GM18519 (cell line): Measurements from ENCODE around the gene SLC35E1.
"Not testable (repeated sequence)": the region's sequence is repeated elsewhere in the genome, so short reads cannot be mapped to it uniquely, and the experiment has no call there.

ENCODE experiments used
- ATAC-seq: cut with Tn5 transposase; IDR thresholded peaks from one replicate; pipeline ENCODE4 v1.9.1; 2021; ENCODE audit warnings: mild to moderate bottlenecking, moderate library complexity; ENCODE audit not compliant: unreplicated experiment, low FRiP score

Gene SLC35E1

GRCh38 chr19:16527334-16527935, 44.8 kb downstream of the SLC35E1 start:
- no peak for ATAC-seq

- ATAC-seq = no peak
These were observed 46.3 kb downstream of the SLC35E1 start for GRCh38 chr19:16525751-16526481.

DNA sequence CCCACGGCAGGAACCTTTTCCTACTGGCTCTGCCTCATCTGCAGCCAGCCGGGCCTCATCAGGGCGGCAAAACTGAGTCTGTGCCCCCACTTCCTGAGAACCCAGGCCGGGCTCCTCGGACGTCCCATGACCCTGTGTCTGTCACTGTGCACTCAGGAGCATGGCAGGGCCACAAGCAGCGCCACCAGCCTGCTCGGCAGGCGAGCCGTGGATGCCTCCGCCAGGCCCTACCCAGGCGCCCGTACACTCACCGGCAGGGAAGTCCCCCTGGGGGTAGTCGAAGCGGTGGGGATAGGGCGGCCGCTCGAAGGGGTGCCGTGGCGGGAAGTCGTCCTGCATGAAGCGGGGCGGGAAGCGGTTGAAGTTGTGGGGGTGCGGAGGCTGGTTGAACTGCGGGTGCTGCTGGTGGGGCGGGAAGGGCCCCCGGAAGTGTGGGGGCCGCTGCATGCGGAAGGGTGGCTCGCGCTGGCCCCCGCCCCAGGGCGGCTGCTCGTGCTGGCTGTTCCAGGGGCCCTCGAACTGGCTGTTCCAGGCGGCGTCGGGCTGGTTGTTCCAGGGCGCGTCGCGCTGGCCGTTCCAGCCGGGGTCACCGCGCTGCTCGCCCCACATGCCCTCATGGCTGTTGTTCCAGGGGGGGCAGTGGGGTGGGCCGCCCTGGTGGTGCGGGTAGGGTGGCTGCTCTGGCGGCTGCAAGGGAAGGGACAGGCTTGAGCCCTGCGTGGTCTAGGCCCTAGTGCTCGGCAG, 47.1 kb downstream of the SLC35E1 start:
- ATAC-seq = no peak

DNA sequence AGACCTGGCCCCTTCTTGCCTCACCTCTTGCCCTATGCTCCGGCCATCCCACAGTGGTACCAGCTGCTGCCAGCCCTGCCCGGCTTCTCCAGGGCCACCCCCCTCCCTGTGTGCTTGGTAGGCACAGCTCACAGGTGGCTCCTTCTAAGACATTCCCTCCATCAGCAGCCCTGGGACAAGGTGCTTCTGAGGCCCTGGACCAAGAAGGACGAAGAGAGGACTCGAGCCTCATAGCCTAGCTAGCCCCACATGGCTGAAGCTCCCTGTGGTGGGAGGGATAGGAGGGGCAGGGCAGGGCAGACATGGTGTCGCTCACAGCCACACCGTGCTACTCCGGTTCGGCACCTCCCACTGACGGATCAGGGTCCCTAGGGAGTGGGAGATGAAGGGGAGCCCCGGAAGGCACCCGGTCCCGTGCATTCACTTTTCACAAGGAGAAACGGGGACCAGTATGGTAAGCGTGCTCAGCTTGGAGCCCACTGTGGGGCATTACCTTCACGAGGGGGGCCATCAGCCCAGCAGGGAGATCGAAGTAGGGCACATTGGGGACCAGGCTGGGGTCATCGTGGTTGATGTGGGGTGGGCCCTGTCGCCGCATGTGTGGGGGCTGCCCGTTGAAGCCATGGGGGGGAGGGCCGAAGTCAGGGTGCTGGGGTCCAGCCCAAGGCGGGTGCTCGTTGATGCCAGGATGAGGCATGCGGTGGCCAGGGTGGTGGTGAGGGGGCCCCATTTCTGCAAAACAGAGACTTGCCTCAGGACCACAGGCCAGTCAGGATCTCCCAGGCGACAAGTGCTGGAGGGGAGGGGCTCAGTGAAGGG, 49.4 kb downstream of the SLC35E1 start:
- no peak for ATAC-seq

DNA sequence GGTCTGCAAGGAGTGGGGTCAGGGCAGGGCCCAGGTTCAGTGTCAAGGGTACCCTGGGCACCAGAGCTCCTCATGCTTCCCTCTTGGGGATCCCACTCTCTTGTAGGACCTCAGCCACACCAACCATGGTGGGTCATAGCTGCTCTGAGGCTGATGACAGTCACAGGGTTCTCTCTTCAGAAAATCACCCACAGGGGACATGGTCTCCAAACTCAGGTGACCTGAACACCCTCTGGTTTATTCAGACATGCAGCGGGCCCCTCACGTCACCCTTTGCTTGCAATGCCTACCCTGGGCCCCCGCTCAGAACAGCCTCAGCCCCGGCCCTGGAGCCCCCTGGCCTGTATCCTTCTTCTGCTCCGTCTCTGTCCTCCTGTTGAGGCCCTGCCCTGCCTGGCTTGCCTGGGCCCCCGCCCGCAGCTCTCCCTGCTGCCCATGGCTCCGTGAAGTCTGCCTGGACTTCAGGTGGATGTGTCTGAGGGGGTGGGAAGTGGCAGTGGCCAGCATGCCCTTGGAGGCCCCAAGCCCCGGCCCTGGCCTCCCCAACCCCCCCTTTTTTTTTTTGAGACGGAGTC, 50.4 kb downstream of the SLC35E1 start:
- ATAC-seq = no peak

GRCh38 chr19:16520986-16521624, 51.1 kb downstream of the SLC35E1 start:
- ATAC-seq = no peak

GRCh38 chr19:16520074-16520973, 51.9 kb downstream of the SLC35E1 start:
- ATAC-seq = no peak

DNA sequence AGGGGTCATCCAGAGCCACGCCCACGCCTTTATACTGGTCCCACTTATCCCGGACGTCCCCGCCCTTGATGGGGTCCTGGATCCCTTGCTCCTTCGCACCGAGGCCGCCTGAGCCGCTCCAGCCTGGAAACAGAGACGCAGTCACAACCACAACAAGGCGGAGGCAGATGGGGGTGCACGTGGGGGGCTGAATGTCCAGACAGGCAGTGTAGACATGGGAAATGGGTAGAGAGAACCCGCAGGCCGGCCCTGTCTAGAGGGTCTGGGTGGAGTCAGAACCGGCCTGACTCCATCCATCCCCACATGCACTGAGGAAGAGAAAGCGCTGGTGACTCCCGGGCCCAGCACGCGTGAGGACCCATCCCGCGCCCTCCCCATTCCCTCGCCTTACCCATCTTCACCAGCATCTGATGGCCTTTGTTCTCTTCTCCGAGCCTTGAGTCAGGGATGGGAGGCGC, 53.0 kb downstream of the SLC35E1 start:
- no peak for ATAC-seq

DNA sequence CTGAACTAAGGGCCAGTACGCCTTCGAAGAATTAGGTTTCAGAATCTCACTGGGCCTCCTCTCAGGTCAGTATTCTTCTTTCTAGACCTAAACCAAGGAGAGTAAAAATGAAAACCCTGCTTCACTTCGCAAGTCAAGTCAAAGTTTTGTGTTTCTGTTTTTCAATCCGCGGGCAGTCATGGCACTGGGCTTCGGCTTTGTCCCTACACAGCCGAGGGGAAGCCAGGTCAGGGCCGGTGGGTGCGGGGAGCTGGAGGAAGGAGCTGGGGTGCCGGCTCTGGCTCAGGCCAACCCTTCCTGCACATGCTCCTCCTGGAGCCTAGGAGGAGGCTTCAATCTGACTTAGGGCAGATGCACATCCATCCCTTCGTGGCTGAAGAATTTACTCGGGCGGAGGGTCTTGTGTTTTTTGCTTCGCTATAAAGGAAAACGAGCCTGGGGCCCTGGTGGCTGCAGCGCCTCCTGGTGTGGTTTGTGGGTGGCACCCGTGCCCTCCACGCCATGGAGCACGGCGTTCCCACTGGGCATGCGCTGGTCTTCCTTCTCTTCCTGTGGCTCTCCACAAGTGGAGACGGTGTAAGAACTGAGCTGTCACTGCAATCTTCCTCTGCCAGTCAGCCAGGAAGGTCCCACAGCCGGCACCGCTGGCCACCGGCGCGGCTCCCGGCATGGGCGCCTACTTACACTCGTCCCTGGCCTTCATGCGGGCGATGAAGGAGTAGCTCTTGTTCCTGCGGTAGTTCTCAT, 53.6 kb downstream of the SLC35E1 start:
- ATAC-seq = no peak

GRCh38 chr19:16518061-16518460, 54.2 kb downstream of the SLC35E1 start:
- ATAC-seq = no peak

DNA sequence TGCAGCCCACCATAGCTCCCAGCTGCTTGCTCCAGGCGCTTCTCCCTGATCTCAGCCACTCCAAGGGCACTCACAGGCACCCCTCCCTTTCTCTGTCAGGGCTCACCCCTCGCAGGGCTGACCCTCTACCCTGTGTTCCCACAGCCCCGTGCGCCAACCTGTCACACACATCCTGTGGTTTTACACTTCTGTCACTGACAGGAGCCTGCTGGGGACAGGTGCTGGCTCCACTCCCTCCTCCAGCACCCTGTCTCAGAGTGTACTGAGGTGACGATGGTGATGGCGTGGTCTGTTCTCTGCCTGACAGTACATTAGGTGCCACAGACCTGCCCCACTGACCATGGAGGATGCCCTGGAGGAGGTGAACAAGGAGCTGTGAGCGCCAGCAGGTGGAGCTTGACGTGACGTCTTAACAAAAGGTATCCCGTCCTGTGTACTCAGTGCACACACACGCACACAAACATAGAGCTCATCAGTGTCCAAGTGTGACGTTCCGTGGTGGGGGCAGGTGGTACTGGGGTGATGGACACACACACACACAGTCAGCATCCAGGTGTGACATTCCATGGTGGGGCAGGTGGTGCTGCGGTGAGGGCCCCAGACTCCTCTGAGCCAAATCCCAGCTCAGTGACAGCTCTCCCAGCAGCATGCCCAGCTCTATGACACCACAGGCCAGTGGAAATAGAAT, 55.1 kb downstream of the SLC35E1 start:
- no peak for ATAC-seq

DNA sequence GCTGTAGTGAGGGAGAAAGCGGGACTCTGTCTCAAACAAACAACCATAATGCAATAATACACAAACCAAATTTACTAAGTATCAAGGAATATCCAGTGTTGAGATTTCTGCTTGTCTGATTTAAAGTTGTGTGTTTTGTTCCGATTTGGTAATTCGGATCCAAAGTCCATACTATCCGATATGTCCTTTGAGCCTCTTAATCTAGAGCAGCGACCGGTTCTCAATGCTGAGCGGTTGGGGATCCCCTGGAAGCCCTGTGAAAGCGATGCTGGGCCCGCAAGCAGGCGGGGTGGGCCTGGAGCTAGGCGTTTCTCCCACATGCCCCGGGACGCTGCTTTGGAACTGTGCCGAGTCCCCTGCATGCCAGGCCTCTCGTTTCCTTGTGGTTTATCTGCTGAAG, 55.8 kb downstream of the SLC35E1 start:
- no peak for ATAC-seq

DNA sequence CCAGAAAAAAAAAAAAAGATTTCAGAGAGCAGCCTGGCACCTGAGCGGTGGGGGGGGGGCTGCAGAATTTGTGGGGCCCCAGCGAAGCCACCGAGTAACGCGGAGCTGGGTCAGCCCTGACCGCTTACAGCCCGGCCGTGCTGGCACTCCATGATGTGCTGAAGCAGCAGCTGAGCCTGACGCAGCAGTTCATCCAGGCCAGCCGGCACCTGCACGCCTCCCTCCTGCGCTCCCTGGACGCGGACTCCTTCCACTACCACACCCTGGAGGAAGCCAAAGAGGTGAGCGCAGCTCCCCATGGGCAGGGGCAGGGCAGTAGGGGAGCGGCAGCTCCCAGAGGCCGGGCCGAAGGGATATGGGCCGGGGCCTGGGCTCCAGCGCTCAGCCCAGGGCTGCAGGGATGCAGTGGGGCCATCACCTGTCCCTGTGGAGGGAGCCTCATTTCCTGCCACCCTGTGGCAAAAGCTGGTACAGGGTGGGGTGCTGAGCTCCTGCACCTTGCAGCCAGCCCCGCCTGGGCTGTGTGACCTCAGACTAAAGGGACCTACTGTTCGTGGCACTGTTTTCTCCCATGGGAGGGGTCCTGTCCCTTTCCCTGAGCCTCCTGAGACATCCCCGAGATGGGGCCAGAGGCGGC, 57.7 kb downstream of the SLC35E1 start:
- ATAC-seq = no peak

DNA sequence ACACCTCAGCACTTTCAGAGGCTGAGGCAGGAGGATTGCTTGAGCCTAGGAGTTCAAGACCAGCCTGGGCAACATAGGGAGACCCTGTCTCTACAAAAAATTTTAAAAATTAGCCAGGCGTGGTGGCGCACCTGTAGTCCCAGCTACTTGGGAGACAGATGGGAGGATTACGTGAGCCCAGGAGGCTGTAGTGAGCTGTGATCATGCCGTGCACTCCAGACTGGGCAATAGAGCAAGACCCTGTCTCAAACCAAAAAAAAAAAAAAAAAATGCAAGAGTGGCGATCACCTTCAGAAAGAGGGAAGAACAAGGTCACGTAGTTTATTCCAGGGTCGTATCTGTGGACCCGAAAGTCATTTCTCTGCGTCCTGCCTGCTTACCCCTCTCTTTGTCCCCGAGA, 59.6 kb downstream of the SLC35E1 start:
- ATAC-seq = not testable (repeated sequence)

GRCh38 chr19:16509141-16510061, 62.8 kb downstream of the SLC35E1 start:
- no peak for ATAC-seq

GRCh38 chr19:16508546-16508945, 63.7 kb downstream of the SLC35E1 start:
- ATAC-seq = no peak
